HG03457 (cell line): ENCODE measurements around the gene HDC.

Source experiments
- ATAC-seq: cut with Tn5 transposase; IDR thresholded peaks from one replicate; pipeline ENCODE4 v1.9.1; 2021; ENCODE audit warnings: moderate number of reproducible peaks; ENCODE audit not compliant: unreplicated experiment

Gene HDC

GRCh38 chr15:50227076-50227475 is 38.5 kb downstream of the HDC start:
- no peak for ATAC-seq

GRCh38 chr15:50225938-50226337 is 39.6 kb downstream of the HDC start:
- ATAC-seq: no peak

- ATAC-seq: no peak
Observed at GRCh38 chr15:50225057-50225456, 40.5 kb downstream of the HDC start.

- ATAC-seq: no peak
Observed at GRCh38 chr15:50224606-50225005, 40.9 kb downstream of the HDC start.

GRCh38 chr15:50222181-50222580 is 43.3 kb downstream of the HDC start:
- ATAC-seq: no peak

- ATAC-seq: no peak
Observed at GRCh38 chr15:50219820-50220219, 45.7 kb downstream of the HDC start.

- no peak for ATAC-seq
Observed at GRCh38 chr15:50218691-50219090, 46.8 kb downstream of the HDC start.

- no peak for ATAC-seq
Observed at GRCh38 chr15:50218291-50218690, 47.2 kb downstream of the HDC start.

- no peak for ATAC-seq
Observed at GRCh38 chr15:50210462-50211157, 54.9 kb downstream of the HDC start.

GRCh38 chr15:50209809-50210208 is 55.7 kb downstream of the HDC start:
- no peak for ATAC-seq

GRCh38 chr15:50206020-50206419 is 59.5 kb downstream of the HDC start:
- no peak for ATAC-seq

- no peak for ATAC-seq
Observed at GRCh38 chr15:50202003-50202402, 63.5 kb downstream of the HDC start.

- no peak for ATAC-seq
Observed at GRCh38 chr15:50192926-50193620, 72.5 kb downstream of the HDC start.

- ATAC-seq: no peak
Observed at GRCh38 chr15:50192164-50192563, 73.4 kb downstream of the HDC start.
